ENCODE measurements around the gene PSMB7.

PSMB7 gene

DNA sequence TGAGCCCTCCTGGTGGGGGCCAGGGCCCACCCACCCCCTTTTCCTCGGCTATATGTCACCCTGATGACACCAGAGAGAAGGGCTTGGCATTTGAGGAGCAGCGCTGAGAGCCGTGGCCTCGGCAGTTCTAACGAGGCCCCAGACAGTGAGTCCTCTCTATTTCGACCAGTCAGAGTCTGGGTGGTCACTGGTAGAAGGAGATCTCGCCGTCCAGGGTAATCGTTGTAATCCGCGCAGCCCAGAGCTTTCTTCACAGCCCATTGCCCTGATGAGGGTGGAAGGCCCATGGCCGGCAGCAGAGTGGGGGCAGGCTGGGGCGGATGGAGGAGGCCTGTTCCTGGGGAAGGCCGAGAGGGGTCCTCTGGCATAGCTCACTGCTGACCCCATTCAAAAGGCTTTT, 70.2 kb downstream of the PSMB7 start:
- no peak for DNase-seq (ENCODE audit: low spot score)

DNA sequence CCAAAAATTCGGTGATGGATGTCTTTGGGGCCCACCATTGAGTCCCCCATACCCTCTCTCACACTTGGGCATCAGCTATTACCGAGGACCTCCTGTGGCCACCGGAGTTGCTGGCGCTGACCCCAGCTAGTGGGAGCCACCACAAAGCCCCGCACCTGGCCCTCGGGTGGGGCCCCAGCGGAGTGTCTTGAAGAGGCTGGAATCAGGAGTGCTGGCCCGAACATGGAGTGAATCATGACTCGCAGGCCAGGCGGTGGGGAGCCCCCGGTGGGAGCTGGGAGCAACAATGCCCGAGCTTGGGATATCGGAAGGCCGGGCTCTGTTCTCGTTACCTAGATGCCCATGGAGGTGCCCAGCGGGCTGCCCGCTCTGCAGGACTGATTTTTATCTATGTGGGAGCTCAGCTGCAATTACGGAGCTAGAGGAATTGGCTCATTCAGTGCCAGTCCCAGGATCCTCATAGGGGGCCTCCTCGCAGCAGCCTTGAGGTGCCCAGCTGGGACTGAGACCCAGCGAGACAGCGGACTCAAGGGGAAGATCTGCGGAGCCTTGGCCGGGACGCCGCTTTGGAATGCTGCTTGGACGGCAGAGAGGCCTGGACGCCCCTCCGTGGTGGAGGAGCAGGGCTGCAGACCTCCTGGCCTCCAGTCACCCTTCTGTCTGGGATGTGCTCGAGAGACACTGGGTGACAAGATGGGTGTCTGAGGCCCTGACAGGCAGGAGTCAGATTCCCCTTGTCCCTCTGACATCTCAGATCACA, 70.8 kb downstream of the PSMB7 start:
- no peak for DNase-seq (ENCODE audit: low spot score)

DNA sequence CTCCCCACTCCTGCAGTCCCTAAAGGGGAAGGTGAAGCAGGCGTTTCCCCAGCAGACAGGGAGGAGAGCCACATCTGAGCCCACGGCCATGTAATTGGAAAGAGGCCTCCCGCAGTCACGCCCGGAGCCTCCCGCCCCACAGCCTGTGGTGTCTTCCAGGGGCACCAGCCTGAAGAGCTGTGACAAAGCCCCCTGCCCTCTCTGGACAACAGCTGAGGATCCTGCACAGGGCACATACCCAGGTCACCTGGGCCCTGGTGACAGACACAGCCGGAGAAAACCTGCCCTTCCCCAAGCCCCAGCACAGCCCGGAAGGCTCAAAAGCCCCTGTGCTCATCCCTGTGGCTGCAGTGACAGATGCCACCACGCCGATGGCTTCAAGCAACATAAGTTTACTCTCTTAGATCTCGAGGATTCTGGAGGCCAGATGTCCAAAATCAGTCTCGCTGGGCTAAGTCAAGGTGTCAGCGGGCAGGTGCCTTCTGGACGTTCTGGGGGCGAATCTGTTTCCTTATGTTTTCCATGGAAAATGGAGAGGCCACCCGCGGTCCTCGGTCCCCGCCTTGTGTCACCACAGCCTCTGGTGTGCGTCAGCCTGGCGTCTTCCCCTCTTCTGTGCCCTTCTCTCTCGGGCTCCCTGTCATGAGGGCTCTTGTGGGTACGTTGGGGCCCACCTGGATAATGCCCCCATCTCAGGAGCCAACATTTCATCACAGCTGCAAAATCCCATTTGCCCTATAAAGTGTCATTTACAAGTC, 71.5 kb downstream of the PSMB7 start:
- no peak for DNase-seq (ENCODE audit: low spot score)

DNA sequence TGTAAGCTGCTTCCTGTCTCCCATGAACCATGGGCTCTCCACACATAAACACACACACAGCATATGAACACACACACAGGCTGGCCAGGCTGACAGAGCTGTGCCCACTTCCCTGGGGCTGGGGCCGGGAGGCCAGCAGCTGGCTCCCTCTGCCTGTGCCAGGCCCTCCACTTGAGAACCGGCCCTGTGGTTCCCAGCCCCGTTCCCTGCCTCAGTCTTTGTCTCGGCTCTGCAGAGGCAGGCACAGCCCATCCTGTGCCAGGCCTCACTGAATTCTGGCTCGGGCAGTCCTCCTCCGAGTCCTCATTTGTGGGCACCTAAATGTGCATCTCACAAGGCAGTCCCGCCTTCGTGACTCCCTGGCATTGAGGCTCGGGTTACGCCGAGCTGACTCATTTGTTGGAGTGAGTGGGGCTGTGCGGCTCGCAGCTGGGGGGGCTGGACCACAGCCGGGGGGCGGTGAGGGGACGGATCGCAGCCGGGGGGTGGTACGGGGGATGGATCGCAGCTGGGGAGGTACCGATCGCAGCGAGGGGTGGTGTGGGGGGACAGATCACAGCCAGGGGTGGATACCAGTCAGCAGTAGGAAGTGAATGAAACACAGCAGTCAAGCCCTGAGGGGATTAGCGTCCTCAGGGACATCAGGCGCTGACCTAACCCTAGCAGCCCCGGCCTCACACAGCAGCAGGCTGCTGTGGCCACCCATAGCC, 72.3 kb downstream of the PSMB7 start:
- no peak for DNase-seq (ENCODE audit: low spot score)

DNA sequence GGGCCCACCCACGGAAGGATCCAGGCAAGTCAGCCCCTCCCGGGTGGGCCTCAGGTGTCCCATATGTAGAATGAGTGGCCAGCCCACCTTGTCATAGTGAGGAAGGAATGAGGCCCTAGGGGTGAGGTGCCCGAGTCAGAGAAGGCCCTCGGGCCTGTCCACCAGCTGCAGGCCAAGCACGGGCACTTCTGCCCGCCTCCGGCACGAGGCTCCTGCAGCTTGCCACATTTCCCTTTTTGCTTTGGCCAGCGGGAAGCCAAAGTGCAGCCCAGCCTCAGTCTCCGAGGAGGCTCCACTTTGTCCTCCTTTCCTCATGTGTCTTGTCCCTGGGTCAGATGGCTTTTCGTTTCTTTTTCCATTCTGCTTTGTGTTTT, 72.9 kb downstream of the PSMB7 start:
- DNase-seq (ENCODE audit: low spot score) = no peak

DNA sequence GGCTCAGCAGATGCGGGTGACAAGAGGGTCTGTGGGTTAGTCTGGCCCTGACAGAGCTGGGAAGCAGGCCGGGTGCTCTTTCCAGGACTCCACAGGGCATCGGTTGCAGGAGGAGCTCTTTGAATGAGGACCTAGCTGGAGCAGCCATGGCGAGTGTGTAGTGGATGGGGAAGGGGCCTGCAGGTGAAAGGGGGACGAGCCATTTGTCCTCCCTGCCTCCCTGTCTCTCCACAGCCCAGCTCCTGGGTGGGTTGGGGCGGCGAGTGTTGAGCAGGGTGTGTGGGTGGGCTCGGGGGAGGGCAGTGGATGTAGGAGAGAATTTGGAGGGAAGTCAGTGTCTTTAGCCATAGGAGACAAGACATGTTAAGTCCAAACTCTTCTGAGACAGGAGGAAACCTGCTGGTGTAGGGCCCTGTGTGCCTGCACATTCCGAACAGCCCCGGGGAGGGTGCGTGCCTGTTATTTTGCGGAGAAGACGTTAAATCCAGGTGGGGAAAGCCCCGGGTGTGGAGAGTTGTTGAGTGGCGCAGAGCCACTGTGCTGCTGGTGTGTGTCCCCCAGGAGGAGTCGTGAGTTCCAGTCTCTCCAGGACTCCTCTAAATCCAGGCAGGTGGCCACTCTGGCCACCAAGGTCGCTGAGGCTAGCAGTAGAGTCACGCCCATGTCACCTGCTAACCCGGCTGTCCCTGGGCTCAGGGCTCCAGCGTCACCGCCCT, 73.6 kb downstream of the PSMB7 start:
- no peak for DNase-seq (ENCODE audit: low spot score)

DNA sequence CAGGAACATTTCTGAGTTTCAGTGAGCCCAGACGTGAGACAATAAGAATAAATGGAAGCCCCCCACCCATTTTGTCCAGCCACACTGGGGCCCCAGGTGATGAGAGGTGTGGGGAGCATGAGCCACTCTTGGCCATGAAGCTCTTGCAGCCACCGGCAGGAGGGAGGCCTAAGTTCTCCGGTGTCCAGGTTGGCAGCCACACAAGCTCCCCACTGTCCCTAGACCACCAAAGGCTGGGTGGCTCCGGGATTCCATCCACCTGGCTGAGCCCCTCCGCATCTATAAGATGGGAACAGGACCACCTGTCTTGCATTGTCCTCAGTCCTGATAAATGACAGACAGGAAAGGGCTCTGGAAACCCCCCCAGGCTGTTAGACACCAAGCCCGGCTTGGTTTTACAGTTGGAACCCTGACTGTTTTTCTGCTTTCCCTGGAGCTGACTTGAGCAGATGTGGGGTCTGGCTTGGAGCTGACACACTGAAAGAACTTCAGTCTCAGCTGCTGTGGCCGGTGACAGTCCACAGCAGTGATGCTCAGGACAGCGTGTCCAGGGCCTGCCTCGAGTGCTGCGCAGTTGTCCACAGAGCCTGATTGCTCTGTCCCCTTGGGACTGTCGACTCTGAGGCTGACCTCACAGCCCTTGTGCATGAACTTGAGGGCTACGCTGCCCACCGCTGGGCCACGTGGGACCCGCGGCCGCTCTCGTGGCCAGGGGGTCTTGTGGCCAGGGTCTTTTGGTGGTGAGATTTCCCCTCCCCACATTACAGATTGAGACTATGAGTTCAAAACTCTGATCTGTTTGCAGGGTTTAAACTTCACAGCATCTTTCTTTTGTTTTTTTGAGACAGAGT, 74.8 kb downstream of the PSMB7 start:
- DNase-seq (ENCODE audit: low spot score) = no peak

DNA sequence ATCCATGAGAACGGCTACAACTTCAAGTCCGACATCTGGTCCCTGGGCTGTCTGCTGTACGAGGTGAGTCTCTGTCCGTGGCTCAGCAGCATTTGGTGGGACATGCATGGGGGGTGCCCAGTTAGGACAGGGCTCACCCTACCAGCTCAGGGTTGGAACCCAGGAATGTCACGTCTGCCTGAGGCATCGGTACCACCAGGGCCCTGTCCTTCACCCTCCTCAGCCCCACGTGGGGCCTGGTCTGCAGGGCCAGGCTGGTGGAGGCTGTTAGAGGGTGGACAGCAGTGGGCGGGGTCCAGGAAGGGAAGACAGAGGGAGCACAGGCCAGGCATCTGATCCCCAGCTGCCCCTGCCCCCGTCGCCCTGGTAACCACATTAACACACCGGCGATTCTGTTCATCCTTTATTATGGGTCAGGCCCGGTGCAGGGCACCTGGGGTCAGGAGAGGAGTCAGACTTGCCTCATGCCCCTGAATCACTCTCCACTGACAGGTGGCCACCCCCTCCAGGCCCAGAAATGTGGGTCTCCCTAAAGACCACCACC, 75.6 kb downstream of the PSMB7 start:
- DNase-seq (ENCODE audit: low spot score) = no peak

DNA sequence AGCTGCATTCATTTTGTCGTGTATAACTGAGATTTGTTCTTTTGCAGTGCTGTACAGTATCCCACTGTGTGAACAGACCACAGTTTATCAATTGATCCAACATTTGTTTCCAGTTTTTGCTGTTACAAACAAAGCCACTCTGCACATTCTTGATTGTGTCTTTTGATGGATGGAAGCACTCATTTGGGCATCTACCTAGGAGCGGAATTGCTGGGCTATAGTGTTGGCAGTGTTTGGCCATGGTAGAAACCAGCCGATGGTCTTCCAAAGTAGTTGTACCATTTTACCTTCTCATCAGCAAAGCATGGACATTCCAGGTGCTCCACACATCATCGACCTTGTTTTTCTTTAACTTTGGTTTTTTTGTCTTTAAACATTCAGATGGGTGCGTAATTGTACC, 77.7 kb downstream of the PSMB7 start:
- no peak for DNase-seq (ENCODE audit: low spot score)

DNA sequence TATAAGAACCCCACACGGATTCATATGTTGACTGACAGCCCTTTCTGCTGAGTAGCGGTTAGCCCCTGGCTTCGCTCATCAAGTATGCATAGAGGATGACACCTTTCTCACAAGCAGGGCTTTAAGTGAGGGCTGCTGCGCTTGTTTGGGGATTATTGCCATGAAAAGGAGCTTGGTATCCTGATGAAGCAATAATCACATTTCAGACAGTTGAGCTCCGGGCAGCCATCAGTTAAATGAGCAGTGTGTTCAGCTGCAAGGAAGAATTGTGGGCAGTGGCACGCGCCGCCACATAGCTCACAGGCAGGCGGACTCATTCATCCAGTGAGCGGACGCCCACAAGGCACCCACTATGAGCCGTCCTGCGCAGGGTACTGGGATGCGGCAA, 79.9 kb downstream of the PSMB7 start:
- no peak for DNase-seq (ENCODE audit: low spot score)

DNA sequence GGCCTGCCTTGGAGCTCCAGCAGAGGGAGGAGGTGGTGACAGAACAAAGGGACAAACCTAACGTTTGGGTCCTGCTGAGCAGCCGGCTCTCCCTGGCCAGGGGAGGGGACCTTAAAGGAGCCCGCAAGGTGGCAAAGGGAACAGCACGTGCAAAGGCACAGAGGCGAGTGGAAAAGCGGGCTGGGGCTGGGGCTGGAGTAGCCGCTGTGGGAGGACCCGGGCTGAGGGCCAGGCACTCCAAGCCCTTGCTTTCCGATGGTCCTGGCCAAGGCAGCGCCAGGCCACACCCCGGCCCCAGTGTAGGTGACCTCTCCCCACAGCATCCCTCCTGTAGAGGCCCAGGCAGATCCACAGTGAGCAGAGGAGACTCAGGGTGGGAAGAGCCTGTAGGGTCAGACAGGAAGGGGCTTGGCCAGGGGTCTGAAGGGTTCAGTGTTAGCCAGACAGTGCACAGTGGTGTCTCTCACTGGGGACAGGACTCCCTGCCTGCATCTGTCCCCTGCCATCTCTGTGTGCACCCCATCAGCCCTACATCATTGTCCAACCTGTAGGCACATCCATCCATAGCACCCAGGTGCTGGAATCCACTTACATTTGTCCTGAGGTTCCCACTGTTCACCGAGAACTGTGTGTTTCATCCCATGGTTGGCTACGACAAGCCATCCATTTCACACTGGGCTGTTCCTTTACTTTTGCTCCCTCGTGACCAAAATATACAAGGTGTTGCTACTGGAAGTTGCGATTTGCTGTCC, 80.5 kb downstream of the PSMB7 start:
- DNase-seq (ENCODE audit: low spot score) = no peak

DNA sequence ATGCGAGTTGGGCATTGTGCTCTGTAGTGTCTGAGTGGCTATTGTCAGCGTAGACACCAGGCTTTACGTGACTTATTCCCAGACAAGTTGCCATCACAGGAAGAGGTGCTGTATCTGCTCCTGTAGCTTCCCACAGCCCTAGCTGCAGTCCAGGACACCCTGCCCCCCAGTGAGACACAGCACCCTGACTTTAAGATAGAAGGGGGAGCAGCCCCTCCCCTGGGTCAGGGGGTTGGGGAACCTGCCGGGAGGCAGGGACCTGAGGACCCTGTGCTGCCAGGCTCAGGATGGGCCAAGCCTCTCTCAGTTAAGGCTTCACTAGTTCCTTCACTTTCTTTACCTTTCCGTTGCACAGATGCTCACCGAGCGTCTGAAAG, 82.1 kb downstream of the PSMB7 start:
- no peak for DNase-seq (ENCODE audit: low spot score)

DNA sequence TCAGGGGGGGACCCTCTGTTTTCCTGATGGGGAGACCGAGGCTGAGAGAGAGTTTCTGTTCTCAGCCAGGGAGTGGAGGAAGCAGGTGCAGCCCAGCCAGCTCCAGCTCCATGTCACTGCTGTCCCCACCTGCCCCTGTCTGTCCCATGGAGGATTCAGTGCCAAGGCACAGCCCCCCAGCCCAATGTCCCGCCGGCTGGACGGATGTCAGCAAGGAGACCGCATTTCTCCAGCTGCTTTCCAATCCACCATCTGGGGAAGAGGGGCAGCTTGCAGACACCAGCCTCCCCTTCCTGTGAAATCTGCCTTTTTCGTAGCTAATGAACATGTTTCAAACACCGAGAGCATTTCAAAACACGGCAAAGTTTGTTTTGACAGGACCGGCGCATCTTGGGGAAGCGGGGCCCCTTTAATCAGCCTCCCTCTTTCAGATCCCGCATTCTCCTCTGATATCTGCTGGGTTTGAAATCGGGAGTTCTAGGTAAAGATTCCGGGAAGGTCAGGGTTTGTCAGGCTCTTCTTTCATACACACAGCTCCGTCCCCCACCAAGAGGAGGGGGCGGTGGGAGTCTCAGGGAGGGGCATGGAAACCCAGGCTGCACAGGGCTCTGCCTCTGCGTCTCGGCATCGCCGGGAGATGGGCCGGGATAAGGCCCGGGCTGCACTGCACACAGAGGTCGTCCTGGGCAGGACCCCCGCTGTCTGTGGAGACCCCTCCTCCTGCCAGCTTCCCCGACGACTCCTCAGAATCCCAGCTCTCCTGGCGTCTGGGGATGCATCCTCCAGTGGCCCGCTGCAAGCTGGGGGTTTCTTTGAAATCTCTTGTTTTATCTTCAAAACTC, 82.7 kb downstream of the PSMB7 start:
- no peak for DNase-seq (ENCODE audit: low spot score)

DNA sequence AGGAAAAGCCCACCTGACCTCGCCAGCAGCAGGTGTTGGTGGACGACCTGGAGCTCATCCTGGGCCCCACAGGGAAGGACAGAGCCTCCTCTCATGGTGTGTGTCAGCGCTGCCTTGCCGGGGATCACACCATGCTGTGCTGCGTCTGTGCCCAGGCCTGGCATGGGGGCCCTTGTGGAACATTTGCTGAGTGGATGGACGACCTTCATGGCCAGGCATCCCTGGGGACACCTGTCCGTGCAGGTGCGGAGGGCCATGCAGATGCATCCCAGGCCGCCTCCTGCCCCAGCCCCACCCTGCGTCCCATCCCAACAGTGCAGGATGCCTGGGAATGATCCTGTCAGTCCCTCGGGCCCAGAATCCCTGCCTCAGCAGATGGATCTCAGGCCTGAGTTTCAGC, 83.7 kb downstream of the PSMB7 start:
- DNase-seq (ENCODE audit: low spot score) = no peak

DNA sequence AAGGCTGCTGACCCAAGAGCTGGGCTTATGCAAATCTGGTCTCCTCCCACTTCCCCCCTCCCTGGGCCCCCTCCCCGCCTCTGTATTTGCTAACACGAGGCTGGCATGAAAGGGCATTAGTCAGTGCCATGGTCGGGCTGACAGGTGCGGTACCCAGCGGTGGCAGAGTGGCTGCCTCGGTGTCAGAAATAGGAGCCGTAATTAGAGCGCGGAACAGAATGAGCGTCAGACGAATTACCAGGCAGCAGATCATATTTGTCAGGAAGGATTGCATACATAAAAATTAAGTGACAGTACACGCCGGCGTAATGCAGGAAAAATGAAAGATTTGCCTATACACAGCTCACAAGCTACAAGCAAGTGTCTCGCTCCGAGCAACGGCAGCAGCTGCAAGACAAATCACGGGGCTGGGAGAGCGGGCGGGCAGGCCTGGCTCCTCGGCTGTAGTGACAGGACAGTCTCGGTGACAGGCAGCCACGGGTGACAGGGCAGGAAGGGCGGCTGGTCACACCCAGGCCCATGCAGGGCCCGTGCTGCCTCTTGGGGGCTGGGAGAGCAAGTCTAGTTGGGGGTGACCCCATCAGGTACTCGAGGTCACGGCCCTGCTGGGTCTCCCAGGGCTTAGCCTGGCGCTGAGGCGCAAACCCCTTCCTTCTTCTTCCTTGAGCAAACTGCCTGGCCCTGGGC, 85.1 kb downstream of the PSMB7 start:
- DNase-seq (ENCODE audit: low spot score) = no peak

DNA sequence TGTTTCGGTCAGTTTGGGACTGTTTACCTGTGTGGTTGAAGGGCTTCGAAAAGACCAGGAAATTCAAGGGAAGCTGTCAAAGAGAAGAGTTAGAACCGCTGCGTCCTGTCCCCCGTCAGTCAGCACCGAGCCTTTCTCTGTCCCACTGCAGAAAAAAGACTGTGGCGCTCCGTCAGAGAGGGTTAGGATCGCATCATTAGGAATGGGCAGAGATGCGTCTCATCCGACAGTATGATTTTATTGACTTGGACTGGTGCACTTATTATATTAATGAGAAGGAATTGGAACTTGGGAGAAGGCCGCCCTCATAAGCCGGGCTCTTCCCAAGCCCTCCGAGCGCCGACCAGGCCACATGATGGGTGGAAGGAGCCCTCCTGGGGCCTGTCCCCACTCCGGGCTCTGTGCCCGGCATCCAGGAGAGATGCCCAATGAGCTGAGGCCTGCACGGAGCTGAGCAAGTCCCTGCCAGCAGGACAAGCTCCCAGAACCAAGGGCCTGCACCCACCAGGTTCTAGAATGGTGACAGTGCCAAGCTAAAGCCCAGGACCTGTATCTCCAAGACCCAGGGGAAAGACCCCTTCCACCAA, 85.9 kb downstream of the PSMB7 start:
- DNase-seq (ENCODE audit: low spot score) = no peak

DNA sequence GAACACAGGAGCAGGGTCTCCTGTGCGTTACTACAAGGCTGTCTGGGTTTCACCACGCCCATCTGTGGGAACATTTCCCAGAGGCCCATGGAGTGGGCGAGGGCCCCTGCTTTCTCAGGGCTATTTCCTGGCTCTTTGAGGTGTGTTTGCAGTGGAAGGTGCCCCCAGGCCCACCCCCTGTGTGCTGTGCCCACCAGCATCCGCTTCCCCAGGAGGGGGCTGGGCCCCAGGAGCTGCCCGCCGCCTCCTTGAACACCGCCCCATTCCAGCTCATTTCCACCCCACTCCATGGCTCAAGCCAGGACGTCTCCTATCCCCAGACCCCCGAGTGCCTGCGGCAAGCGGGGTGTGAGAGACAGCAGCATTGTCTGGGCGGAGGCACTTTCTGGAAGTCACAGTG, 87.0 kb downstream of the PSMB7 start:
- DNase-seq (ENCODE audit: low spot score) = no peak

DNA sequence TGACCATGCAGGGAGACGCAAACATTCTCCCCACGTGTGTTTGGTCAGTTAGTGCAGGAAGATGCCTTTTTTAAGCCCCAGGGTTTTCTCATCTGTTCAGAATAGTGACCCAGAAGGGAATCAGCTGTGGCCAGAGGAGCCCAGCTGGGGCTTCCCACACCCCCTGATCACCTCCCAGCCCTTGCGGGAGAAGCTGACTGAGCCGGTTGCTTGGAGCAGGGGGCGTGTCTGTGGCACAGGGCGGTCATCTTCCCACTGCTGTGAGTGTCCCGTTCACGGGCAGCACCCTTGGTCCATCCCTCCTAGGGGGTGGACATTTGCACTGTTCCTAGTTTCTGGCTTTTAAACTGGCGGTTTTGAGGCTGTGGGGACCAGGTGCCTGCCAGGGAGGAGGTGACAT, 87.8 kb downstream of the PSMB7 start:
- no peak for DNase-seq (ENCODE audit: low spot score)

DNA sequence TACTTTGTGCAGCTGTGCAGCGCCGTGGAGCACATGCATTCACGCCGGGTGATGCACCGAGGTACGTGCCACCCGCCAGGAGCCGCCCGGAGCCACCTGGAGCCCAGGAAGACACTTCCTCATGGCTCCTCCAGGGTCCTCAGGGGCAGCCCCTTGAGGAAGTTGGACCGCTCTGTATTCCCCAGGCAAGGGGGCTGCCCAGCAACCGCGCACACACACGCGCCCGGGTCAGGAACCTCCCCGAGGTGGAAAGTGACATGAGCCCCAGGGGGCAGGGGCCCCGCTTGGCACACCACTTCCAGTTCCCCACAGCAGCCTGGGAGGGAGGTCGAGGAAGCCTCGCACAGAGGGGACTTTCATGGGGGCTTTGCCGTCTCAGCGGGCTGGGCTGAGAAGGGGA, 88.9 kb downstream of the PSMB7 start:
- no peak for DNase-seq (ENCODE audit: low spot score)

All from kidney capillary endothelial cell (primary cell).